ENCODE results near the gene SRSF10. TPM values are rescaled to one million over a fixed set of nuclear protein-coding genes. Genes with fewer than 3 reads are reported as not detected.

Gene SRSF10
- total and polyA plus RNA-seq, 9 of the 15 experiments (the other 6 are each of a cell fraction or from before 2014, with no cell fraction given), result 154 to 264 (median 205) TPM

DNA sequence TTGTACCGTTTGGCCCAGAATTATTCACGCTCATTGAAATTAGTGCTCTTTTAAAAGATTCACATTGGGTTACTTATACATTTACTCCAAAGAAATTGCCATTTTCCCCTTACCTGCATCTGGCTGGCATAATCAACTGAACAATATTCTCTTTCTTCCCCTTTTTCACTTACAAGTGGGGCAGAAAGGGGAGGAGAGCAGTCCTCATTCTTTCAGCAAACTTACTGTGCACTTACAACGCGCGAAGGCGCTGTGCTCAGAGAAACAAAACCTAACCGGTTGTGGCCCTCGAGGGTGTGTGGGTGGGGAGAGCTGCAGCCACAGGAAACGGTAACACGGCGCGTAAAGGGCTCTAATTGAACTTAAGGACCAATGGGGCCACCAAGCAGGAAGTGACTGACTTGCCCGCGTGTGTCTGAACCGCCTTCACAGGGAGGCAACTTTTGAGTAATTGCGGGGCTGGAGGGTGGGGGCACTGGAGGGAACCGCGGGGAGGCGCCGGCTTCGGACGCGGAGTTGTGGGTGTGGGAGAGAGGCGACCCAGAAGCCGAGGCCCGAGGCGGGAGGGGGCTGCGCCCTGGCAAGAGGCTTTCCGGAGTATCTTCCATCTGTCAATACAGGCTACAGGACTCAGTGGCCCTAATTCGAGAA, 21.2 kb downstream of the SRSF10 start (continued):
- TF ChIP-seq, protein P1, sequence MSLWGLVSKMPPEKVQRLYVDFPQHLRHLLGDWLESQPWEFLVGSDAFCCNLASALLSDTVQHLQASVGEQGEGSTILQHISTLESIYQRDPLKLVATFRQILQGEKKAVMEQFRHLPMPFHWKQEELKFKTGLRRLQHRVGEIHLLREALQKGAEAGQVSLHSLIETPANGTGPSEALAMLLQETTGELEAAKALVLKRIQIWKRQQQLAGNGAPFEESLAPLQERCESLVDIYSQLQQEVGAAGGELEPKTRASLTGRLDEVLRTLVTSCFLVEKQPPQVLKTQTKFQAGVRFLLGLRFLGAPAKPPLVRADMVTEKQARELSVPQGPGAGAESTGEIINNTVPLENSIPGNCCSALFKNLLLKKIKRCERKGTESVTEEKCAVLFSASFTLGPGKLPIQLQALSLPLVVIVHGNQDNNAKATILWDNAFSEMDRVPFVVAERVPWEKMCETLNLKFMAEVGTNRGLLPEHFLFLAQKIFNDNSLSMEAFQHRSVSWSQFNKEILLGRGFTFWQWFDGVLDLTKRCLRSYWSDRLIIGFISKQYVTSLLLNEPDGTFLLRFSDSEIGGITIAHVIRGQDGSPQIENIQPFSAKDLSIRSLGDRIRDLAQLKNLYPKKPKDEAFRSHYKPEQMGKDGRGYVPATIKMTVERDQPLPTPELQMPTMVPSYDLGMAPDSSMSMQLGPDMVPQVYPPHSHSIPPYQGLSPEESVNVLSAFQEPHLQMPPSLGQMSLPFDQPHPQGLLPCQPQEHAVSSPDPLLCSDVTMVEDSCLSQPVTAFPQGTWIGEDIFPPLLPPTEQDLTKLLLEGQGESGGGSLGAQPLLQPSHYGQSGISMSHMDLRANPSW (CRISPR knock-in tag; IDR thresholded peaks at IDR 0.05), result no peak
- TF ChIP-seq BACH1 (tag; IDR thresholded peaks at IDR 0.05) (no peak), ZZZ3 (IDR thresholded peaks at IDR 0.05) (no peak), ZNF507 (tag; conservative IDR thresholded peaks at IDR 0.05) (no peak), CEBPG (CRISPR knock-in tag; IDR thresholded peaks at IDR 0.05) (no peak), CEBPG (tag; conservative IDR thresholded peaks at IDR 0.05 in 1 of 2, IDR thresholded peaks at IDR 0.05 in 1 of 2) (no peak; a peak in 1 of 4 replicates), RUNX1 (IDR thresholded peaks at IDR 0.05; ENCODE audit: low read depth) (no peak; the same call in 1 of the 2 replicates), RBM25 (IDR thresholded peaks at IDR 0.05; ENCODE audit: low read depth, low read length, severe bottlenecking) (no peak), ZNF134 (CRISPR knock-in tag; conservative IDR thresholded peaks at IDR 0.05) (no peak), TCFL5 (CRISPR knock-in tag; conservative IDR thresholded peaks at IDR 0.05) (no peak), SAFB (IDR thresholded peaks at IDR 0.05; ENCODE audit: borderline replicate concordance, low read depth, low read length) (no peak), KLF16 (IDR thresholded peaks at IDR 0.05) (no peak), CBFA2T2 (conservative IDR thresholded peaks at IDR 0.05) (no peak)
- TF ChIP-seq, protein P2, sequence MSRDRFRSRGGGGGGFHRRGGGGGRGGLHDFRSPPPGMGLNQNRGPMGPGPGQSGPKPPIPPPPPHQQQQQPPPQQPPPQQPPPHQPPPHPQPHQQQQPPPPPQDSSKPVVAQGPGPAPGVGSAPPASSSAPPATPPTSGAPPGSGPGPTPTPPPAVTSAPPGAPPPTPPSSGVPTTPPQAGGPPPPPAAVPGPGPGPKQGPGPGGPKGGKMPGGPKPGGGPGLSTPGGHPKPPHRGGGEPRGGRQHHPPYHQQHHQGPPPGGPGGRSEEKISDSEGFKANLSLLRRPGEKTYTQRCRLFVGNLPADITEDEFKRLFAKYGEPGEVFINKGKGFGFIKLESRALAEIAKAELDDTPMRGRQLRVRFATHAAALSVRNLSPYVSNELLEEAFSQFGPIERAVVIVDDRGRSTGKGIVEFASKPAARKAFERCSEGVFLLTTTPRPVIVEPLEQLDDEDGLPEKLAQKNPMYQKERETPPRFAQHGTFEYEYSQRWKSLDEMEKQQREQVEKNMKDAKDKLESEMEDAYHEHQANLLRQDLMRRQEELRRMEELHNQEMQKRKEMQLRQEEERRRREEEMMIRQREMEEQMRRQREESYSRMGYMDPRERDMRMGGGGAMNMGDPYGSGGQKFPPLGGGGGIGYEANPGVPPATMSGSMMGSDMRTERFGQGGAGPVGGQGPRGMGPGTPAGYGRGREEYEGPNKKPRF (IDR thresholded peaks at IDR 0.05; ENCODE audit: low read depth, low read length), result no peak
- TF ChIP-seq, protein P3, sequence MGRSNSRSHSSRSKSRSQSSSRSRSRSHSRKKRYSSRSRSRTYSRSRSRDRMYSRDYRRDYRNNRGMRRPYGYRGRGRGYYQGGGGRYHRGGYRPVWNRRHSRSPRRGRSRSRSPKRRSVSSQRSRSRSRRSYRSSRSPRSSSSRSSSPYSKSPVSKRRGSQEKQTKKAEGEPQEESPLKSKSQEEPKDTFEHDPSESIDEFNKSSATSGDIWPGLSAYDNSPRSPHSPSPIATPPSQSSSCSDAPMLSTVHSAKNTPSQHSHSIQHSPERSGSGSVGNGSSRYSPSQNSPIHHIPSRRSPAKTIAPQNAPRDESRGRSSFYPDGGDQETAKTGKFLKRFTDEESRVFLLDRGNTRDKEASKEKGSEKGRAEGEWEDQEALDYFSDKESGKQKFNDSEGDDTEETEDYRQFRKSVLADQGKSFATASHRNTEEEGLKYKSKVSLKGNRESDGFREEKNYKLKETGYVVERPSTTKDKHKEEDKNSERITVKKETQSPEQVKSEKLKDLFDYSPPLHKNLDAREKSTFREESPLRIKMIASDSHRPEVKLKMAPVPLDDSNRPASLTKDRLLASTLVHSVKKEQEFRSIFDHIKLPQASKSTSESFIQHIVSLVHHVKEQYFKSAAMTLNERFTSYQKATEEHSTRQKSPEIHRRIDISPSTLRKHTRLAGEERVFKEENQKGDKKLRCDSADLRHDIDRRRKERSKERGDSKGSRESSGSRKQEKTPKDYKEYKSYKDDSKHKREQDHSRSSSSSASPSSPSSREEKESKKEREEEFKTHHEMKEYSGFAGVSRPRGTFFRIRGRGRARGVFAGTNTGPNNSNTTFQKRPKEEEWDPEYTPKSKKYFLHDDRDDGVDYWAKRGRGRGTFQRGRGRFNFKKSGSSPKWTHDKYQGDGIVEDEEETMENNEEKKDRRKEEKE (IDR thresholded peaks at IDR 0.05; ENCODE audit: borderline replicate concordance in 1 of 2, control insufficient read depth in 1 of 2, low read depth in 2 of 2, low read length in 1 of 2), result no peak
- TF ChIP-seq, protein P4, sequence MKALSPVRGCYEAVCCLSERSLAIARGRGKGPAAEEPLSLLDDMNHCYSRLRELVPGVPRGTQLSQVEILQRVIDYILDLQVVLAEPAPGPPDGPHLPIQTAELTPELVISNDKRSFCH (CRISPR knock-in tag; IDR thresholded peaks at IDR 0.05), result no peak
- TF ChIP-seq, protein P4 (tag; IDR thresholded peaks at IDR 0.05), result no peak

Data from K562 (cell line).